Measurements from ENCODE around the gene MTCL1.

The MTCL1 gene

GRCh38 chr18:8871489-8871888, 166.1 kb downstream of the MTCL1 start:
- no peak for DNase-seq

GRCh38 chr18:8874872-8875271, 169.5 kb downstream of the MTCL1 start:
- DNase-seq = no peak

- no peak for DNase-seq
Measured at GRCh38 chr18:8876887-8877286, 171.5 kb downstream of the MTCL1 start.

- DNase-seq = no peak
Measured at GRCh38 chr18:8881103-8881502, 175.7 kb downstream of the MTCL1 start.

All from NCI-H1092 treated with DMSO at 0.1 percent for 48 hours (cell line).